ENCODE results near the gene RNF168. TPM values are rescaled to one million over a fixed set of nuclear protein-coding genes. Genes with fewer than 3 reads are reported as not detected.

RNF168 gene
- polyA plus RNA-seq, 1 experiment: 4.1 TPM

DNA sequence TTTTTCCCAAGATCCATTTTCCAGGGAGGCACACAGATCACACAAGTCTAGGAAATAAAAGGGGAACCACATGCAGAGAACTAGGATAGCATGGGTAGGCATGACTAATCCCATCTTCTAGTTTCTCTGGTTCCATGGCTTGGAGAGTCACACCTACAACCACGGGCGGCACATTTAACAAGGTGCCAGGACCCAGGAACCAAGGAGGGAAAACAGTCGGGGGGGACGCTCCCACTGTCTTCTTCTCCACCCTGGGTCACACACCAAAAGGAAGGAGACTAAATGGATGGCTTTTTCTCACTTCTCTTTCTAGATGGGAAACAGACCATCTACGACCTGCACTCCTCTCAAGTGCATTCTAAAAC, 16.1 kb upstream of the RNF168 start:
- DNase-seq (ENCODE audit: low read depth, low spot score): no peak
- ChIA-PET CTCF (interaction anchor here (0.5 to 3.4 kb wide), 4 partner anchors 9 to 446 kb away, joined by 3 to 17 read pairs (median 11); no protein-coding TSS in a partner anchor), POLR2A (no interaction called here)
- Histone ChIP-seq H3K27ac (ENCODE audit: low read depth, low read length) (no peak overlapping the region), H3K4me3 (ENCODE audit: low read depth, low read length) (no peak overlapping the region), H3K9me3 (ENCODE audit: control insufficient read depth, insufficient read depth, low read length) (peaks cover 42% of the 10 kb centered on the region), H3K27me3 (ENCODE audit: control insufficient read depth, insufficient read depth, low read length) (no peaks in the 10 kb centered on the region)
- TF ChIP-seq, protein P1, sequence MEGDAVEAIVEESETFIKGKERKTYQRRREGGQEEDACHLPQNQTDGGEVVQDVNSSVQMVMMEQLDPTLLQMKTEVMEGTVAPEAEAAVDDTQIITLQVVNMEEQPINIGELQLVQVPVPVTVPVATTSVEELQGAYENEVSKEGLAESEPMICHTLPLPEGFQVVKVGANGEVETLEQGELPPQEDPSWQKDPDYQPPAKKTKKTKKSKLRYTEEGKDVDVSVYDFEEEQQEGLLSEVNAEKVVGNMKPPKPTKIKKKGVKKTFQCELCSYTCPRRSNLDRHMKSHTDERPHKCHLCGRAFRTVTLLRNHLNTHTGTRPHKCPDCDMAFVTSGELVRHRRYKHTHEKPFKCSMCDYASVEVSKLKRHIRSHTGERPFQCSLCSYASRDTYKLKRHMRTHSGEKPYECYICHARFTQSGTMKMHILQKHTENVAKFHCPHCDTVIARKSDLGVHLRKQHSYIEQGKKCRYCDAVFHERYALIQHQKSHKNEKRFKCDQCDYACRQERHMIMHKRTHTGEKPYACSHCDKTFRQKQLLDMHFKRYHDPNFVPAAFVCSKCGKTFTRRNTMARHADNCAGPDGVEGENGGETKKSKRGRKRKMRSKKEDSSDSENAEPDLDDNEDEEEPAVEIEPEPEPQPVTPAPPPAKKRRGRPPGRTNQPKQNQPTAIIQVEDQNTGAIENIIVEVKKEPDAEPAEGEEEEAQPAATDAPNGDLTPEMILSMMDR (IDR thresholded peaks at IDR 0.05; ENCODE audit: low read depth, low read length): no peak

DNA sequence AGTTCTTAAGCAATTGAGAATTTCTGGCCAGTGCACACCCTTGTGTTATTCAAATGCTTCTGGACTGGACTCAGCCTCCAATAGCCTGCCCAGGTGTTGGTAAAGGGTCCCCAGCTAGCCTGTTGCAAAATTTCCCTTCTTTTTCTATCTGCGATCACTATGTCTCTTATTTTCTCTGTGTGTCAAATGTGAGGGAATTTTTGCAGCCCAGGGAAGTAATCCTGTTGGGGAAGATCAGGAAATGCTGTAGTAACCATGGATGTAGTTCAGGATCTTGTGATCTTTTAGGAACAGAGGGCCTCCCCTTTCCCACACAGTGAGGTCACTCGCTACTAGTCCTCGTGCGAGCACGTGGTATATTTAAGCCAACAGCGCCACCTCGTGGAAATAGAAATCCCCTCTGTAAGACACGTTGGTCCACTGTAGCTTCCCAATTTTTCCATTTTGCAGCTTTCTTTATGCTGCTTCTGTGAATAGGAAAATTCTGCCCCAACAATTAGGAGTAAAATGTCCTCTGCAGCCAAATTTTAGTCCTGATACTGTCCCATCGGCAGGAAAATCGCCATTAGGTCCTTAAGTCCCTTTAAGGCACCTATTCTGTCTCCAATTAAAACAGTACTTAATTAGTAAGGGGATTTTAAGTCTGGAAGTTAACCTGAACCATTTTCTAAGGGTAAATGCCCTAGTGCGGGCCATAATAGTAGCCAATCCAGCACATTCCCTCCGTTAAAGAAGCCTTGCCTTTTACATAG, 15.6 kb upstream of the RNF168 start:
- Histone ChIP-seq H3K4me3 (ENCODE audit: low read depth, low read length) (no peak overlapping the region), H3K27ac (ENCODE audit: low read depth, low read length) (no peak overlapping the region), H3K9me3 (ENCODE audit: control insufficient read depth, insufficient read depth, low read length) (peaks cover 42% of the 10 kb centered on the region), H3K27me3 (ENCODE audit: control insufficient read depth, insufficient read depth, low read length) (no peaks in the 10 kb centered on the region)
- no peak for DNase-seq (ENCODE audit: low read depth, low spot score)
- TF ChIP-seq, protein P1 (IDR thresholded peaks at IDR 0.05; ENCODE audit: low read depth, low read length): peak; percentile 51
- CTCF ChIA-PET: interaction anchor here (0.5 to 3.4 kb wide), 7 partner anchors 9 to 446 kb away, joined by 3 to 17 read pairs (median 3); no protein-coding TSS in a partner anchor
- POLR2A ChIA-PET: no interaction called here

DNA sequence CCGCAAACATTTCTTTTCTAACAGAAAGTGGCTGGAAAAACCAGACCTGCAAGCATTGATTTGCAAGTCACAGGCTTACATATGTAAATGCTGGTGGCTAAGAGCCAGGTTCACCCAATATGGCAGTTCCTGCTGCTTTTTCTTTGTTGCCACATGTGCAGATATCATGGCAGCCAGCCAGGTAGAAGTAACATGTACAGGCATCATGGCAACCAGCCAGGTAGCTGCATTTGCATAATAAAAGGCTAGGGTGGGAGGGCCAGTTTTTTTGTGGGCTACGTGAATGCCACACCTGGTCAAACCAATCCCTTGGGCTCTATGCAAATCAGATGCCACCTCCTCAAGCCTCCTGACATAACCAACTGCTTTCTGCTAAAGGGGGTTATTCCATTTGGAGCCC, 14.4 kb upstream of the RNF168 start:
- no peak for DNase-seq (ENCODE audit: low read depth, low spot score)
- POLR2A ChIA-PET: no interaction called here

DNA sequence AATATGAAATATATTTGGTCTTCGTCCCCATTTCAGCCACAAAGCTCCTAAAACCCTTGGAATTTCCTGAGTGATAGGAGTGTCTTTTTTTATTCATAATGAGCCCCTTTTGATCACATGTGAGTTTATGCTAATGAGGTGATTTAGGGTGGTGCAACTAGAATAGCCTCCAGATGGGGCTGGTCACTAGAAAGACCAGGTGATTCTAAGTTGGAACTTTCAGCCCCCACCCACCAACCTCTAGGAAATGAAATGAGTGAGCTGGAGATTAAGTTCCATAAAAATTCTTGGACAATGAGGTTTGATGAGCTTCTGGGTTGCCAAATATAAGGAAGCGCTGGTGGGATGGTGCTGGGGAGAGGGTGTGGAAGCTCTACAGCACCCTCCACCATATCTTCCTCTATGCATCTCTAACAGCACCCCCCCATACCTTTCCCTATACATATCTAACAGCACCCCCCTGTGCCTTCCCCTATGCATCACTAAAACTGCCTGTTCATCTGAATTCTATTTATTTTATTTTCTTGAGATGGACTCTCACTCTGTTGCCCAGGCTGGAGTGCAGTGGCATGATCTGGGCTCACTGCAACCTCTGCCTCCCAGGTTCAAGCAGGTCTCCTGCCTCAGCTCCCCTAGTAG, 13.7 kb upstream of the RNF168 start:
- ChIA-PET CTCF (interaction anchor here (0.6 to 3.4 kb wide), 2 partner anchors 11 to 257 kb away, joined by 3 to 15 read pairs; no protein-coding TSS in a partner anchor), POLR2A (no interaction called here)
- H3K9me3 ChIP-seq (ENCODE audit: control insufficient read depth, insufficient read depth, low read length): peaks cover 39% of the 10 kb centered on the region
- TF ChIP-seq, protein P1 (IDR thresholded peaks at IDR 0.05; ENCODE audit: low read depth, low read length): no peak
- H3K27ac ChIP-seq (ENCODE audit: low read depth, low read length): no peak overlapping the region
- no peaks in the 10 kb centered on the region for H3K27me3 ChIP-seq (ENCODE audit: control insufficient read depth, insufficient read depth, low read length)
- no peak overlapping the region for H3K4me3 ChIP-seq (ENCODE audit: low read depth, low read length)
- no peak for DNase-seq (ENCODE audit: low read depth, low spot score)

More for the DNA sequence above, 14.4 kb upstream of the RNF168 start:
- CTCF ChIA-PET: interaction anchor here (0.6 to 3.4 kb wide), 4 partner anchors 11 to 264 kb away, joined by 3 to 17 read pairs (median 9); no protein-coding TSS in a partner anchor
- Histone ChIP-seq H3K4me3 (ENCODE audit: low read depth, low read length) (no peak overlapping the region), H3K27ac (ENCODE audit: low read depth, low read length) (no peak overlapping the region), H3K27me3 (ENCODE audit: control insufficient read depth, insufficient read depth, low read length) (no peaks in the 10 kb centered on the region), H3K9me3 (ENCODE audit: control insufficient read depth, insufficient read depth, low read length) (peaks cover 42% of the 10 kb centered on the region)
- TF ChIP-seq, protein P1 (IDR thresholded peaks at IDR 0.05; ENCODE audit: low read depth, low read length): no peak

Data from AG04450 (cell line).